HG03064 (cell line): ENCODE measurements around the gene PCED1A.
"Not testable (repeated sequence)": the region's sequence is repeated elsewhere in the genome, so short reads cannot be mapped to it uniquely, and the experiment has no call there.

ENCODE experiments used
- ATAC-seq: cut with Tn5 transposase; IDR thresholded peaks from one replicate; pipeline ENCODE4 v1.9.1; 2021; ENCODE audit warnings: low read depth; ENCODE audit not compliant: unreplicated experiment

The PCED1A gene

DNA sequence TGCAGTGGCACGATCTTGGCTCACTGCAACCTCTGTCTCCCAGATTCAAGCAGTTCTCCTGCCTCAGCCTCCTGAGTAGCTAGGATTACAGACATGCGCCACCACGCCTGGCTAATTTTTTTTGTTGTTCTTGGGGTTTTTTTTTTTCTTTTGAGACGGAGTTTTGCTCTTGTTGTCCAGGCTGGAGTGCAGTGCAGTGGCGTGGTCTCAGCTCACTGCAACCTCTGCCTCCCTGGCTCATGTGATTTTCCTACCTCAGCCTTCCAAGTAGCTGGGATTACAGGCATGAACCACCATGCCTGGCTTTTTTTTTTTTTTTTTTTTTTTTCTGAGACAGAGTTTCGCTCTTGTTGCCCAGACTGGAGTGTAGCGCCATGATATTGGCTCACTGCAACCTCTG, 9.2 kb downstream of the PCED1A start:
- not testable (repeated sequence) for ATAC-seq

GRCh38 chr20:2829376-2829775, 11.1 kb downstream of the PCED1A start:
- no peak for ATAC-seq

DNA sequence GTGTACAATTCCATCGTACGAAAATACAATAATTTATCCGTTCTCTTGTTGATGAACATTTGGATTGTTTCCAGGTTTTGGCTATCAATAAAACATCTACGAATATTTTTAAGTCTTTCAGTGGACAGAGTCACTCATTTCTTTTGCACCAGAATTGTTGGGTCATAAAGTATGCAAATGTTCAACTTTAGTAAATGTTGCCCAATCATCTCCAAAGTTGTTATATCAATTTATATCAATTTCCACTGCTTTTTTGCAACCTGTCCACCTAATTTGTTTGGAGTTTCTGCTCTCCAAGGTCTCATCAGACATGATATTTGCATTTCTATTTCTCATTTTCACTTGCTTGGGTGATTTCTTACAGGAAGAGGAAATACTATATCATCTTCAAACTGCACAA, 13.8 kb downstream of the PCED1A start:
- ATAC-seq: no peak

DNA sequence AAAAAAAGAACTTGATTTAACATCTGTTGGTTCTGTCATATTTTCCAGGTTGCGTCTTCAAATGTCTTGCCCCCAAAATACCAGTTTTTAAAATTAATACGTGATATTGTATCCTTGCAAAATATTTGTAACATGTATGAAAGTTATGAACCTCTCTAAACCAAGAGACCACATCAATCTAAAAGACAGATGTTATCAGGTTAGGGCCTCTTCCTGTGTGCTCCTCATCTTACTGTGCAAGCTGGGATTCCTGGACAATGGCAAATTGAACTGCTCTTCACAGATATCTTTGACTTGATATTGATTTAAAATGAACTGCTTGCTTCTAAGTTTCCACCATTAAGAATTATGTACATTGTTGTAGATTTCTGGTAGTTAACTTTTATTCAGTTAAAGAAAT, 14.7 kb downstream of the PCED1A start:
- ATAC-seq: no peak

DNA sequence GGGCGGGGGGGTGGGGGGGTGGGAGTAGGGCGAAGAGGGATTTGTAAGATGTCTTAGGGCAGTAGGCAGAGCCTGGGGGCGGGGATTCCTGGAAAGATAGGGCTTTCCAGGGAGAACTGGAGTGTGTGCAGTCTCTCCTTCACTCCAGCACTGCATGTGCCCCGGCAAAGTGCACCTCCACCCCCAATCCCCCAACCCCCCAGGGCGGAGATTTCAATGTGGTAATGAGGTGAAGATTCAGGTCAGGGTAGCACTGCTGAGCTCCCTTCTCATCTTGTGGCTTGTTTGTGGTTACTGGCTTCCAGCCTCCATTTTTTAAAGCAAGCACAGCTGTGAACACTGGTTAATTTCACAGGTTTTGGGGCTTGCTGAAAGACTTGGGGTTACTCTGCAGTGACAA, 18.4 kb downstream of the PCED1A start:
- no peak for ATAC-seq

- no peak for ATAC-seq
These were observed 19.3 kb downstream of the PCED1A start for GRCh38 chr20:2820896-2821869.

DNA sequence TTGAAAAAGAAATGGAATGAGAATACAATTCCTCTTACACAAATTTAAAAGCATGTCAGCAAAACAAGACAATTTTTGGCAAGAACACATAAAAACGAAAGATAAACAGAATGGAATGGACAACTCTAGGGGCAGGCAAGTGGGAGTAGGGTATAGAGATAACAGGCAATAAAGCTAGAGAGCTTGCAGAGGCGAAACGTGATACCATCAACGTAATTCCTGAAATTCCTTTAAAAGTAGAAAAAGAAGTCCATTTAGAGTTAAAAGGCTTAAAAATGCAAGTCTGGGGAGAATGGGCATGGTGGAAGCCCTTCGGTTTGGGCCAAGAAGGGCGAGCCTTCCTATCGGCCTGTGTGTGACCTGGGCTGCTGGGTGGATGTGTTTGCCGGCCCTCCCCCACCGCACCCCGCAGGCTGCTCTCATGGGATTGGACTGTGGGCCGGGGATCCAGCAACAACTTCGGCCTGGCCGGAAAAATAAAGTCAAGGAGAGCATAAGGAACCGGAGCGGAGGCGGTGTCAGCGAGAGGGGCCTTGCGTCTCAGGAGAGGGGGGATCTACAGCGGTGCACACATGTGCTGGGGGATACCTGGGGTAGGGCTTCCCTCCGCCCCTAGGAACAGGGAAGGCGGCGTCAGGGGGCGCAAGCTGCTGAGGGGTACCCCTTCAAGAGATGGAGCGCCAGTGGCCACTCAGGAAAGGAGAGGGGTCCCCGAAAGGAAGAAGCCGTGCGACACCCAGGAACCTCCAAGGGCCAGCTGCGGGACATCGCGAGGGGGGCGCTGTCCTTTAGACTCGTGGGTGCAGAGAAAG, 20.2 kb downstream of the PCED1A start:
- ATAC-seq: no peak

- ATAC-seq: no peak
These were observed 22.4 kb downstream of the PCED1A start for GRCh38 chr20:2817891-2818595.

GRCh38 chr20:2817341-2817726, 23.1 kb downstream of the PCED1A start:
- ATAC-seq: no peak

- ATAC-seq: no peak
These were observed 23.7 kb downstream of the PCED1A start for GRCh38 chr20:2816583-2817340.

- no peak for ATAC-seq
These were observed 24.3 kb downstream of the PCED1A start, which contains the start of gene TMEM239 for GRCh38 chr20:2816030-2816582. TMEM239 (plus strand) TSS chr20:2816364; CDS start chr20:2816555, 191 bp downstream.

DNA sequence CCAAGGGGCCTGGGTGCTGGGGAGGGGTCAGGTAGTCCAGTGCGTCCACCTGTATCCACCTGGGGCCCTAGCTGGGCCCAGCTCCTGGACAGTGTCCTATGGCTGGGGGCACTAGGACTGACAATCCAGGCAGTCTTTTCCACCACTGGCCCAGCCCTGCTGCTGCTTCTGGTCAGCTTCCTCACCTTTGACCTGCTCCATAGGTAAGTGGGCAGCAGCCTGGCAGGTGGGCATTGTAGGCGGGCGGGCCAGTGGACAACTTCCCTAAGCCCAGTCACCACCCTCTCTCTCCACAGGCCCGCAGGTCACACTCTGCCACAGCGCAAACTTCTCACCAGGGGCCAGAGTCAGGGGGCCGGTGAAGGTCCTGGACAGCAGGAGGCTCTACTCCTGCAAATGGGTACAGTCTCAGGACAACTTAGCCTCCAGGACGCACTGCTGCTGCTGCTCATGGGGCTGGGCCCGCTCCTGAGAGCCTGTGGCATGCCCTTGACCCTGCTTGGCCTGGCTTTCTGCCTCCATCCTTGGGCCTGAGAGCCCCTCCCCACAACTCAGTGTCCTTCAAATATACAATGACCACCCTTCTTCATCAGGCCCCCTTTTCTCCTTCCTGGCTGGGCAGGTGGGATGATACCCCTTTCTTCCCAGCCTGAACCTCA, 25.1 kb downstream of the PCED1A start:
- no peak for ATAC-seq

DNA sequence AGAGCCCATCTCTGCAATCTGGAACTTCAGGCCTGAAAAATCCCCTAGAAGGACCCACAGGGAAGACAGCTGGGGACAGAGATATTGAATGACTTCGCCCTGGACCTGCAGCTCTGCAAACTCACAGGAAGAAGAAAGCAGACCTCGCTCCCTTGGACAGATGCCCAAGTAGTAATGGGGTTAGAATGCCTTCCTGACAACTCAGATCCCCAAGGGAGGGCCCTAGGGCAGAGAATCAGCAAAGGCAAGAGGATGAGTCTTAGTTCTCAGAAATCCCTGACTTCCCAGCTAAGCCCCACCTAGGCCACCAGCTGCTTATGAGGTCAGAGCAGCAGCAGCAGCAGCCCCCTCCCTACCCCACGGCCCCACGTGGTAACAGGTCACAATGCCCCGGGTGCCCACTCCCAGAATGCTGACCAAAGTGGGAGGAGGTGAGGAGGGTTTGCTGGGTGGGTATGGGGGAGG, 25.8 kb downstream of the PCED1A start, which contains the start of gene C20orf141:
C20orf141 (plus strand) TSS at position 401 of the 465 bp plus-strand sequence. CDS start 198 bp downstream, outside the sequence.
- ATAC-seq: no peak

GRCh38 chr20:2814076-2814475, 26.4 kb downstream of the PCED1A start:
- no peak for ATAC-seq

DNA sequence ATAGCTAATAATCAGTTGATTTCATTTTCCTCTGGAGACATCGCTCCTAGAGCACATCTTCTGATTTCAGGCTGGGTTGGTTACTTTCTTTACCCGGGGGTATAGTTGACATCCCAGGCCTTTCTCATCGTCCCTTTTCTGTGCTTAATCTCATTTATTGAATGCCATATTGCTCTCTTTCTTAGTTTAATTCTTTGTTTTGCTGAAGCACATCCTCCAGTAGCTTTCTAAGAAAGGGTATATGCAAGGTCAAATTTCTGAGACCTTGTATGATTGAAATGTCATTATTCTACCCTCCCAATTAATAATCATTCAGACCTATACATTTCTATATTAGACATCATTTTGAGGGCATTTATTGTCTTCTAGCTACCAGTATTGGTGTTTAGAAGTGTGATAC, 28.3 kb downstream of the PCED1A start:
- no peak for ATAC-seq

GRCh38 chr20:2809690-2810089, 30.8 kb downstream of the PCED1A start:
- no peak for ATAC-seq

- ATAC-seq: not testable (repeated sequence)
These were observed 32.5 kb downstream of the PCED1A start for GRCh38 chr20:2807929-2808328.

DNA sequence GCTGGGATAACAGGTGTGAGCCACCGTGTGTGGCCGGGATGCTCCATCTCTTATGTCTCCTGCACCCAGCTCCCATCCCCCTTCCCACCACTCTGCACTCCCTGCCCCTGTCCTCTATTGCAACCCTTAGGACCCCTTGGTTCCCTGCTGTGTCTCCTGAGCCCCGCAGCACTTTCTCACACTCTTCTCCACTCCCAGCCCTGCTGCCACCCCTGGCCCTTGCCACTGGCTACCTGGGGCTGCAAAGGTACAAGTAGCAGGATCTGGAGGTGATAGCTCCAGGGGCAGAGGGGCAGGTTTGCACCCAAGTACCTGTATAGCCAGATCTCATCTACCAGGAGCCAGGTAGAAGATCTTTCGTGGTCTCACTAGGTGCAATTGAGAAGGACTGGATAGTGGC, 33.4 kb downstream of the PCED1A start:
- no peak for ATAC-seq

- no peak for ATAC-seq
These were observed 34.1 kb downstream of the PCED1A start for GRCh38 chr20:2806351-2806701.
